ENCODE results near the gene FNBP1. TPM values are rescaled to one million over a fixed set of nuclear protein-coding genes. Genes with fewer than 3 reads are reported as not detected.

Gene FNBP1
- polyA plus RNA-seq, 2 of the 4 experiments (the other 2 are of a cell fraction): 10.6 to 15.6 TPM

DNA sequence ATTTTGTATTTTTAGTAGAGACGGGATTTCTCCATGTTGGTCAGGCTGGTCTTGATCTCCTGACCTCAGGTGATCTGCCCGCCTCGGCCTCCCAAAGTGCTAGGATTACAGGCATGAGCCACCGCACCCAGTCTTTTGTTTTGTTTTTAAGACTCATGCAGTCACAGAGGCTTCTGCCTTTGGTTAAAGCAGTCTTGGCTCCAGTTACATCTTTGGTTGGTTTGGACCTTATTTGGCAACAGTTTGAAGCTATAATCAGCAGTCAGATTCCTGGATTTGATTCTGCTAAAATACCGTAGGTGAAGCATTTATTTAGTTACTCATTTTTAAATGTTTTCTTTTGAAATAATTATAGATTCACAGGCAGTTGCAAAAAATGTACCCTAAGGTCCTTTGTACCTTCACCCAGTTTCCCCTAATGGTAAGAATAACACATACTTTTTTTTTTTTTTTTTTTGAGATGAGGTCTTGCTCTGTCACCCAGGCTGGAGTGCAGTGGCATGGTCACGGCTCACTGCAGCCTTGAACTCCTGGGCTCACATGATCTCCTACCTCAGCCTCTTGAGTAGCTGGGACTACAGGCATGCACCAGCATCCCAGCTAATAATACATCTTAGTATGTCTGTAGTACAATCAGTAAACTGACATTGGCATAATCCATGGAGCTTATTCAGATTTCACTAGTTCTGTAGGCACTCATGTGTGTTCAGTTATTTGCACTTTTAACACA is 192.0 kb downstream of the FNBP1 start:
- ATAC-seq (no peak), FAIRE-seq (no peak), DNase-seq (ENCODE audit: low read depth in 1 of 2, low spot score in 1 of 2) (no peak)
- Histone ChIP-seq H3K4me2 (no peak overlapping the region), H3K4me3 (no peak overlapping the region), H3K4me1 (no peaks in the 10 kb centered on the region), H3K27ac (no peak overlapping the region), H3K9me3 (no peaks in the 10 kb centered on the region)
- TF ChIP-seq NPAS2 (CRISPR knock-in tag; IDR thresholded peaks at IDR 0.05; ENCODE audit: borderline replicate concordance) (no peak), NR3C1 (IDR thresholded peaks at IDR 0.05) (no peak), TFCP2L1 (CRISPR knock-in tag; IDR thresholded peaks at IDR 0.05) (no peak), BHLHE40 (IDR thresholded peaks at IDR 0.05; ENCODE audit: low read depth, low read length) (no peak)
- TF ChIP-seq, protein P1, sequence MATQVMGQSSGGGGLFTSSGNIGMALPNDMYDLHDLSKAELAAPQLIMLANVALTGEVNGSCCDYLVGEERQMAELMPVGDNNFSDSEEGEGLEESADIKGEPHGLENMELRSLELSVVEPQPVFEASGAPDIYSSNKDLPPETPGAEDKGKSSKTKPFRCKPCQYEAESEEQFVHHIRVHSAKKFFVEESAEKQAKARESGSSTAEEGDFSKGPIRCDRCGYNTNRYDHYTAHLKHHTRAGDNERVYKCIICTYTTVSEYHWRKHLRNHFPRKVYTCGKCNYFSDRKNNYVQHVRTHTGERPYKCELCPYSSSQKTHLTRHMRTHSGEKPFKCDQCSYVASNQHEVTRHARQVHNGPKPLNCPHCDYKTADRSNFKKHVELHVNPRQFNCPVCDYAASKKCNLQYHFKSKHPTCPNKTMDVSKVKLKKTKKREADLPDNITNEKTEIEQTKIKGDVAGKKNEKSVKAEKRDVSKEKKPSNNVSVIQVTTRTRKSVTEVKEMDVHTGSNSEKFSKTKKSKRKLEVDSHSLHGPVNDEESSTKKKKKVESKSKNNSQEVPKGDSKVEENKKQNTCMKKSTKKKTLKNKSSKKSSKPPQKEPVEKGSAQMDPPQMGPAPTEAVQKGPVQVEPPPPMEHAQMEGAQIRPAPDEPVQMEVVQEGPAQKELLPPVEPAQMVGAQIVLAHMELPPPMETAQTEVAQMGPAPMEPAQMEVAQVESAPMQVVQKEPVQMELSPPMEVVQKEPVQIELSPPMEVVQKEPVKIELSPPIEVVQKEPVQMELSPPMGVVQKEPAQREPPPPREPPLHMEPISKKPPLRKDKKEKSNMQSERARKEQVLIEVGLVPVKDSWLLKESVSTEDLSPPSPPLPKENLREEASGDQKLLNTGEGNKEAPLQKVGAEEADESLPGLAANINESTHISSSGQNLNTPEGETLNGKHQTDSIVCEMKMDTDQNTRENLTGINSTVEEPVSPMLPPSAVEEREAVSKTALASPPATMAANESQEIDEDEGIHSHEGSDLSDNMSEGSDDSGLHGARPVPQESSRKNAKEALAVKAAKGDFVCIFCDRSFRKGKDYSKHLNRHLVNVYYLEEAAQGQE (IDR thresholded peaks at IDR 0.05): no peak
- WGBS (ENCODE audit: missing lambda C conversion rate): 85% methylated on average over 6 of the region's 6 CpGs
- CTCF ChIA-PET: interaction anchor here (1.1 to 1.5 kb wide), 3 partner anchors 11 to 35 kb away, joined by 3 read pairs; no protein-coding TSS in a partner anchor
- POLR2A ChIA-PET: no interaction called here

DNA sequence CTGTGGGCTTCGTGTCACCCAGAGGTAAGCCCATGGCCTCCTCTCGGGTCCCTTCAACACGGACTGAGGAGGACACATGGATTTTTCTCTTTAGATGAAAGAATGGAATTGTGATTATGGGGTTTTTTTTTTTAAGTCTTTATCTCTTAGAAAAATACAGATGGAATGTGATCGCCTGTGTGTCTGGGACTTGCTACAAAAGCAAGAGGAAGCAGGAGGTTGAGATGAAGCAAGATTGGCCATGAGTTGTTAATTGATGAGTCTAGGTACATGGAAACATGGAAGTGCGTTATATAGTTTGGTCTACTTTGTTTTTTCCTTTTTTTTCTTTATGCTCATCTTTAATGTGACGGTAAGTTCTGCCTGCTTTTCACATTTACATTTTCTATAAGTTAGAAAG is 193.1 kb downstream of the FNBP1 start:
- no peaks in the 10 kb centered on the region for H3K9me3 ChIP-seq
- TF ChIP-seq, protein P2, sequence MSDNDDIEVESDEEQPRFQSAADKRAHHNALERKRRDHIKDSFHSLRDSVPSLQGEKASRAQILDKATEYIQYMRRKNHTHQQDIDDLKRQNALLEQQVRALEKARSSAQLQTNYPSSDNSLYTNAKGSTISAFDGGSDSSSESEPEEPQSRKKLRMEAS (IDR thresholded peaks at IDR 0.05): no peak
- no peak for TF ChIP-seq NFE2L2 (conservative IDR thresholded peaks at IDR 0.05; ENCODE audit: low read length)
- TF ChIP-seq CBX8 (IDR thresholded peaks at IDR 0.05): no peak
- TF ChIP-seq, protein P1 (IDR thresholded peaks at IDR 0.05): no peak
- TF ChIP-seq SMC3 (IDR thresholded peaks at IDR 0.05): no peak
- POLR2A ChIA-PET: no interaction called here
- H3K4me3 ChIP-seq: no peak overlapping the region
- CTCF ChIA-PET: interaction anchor here (1.4 to 1.5 kb wide), 2 partner anchors 11 to 250 kb away, joined by 3 to 5 read pairs; no protein-coding TSS in a partner anchor
- ATAC-seq: no peak
- FAIRE-seq: no peak
- H3K4me1 ChIP-seq: no peaks in the 10 kb centered on the region
- no peak overlapping the region for H3K27ac ChIP-seq
- H3K4me2 ChIP-seq: no peak overlapping the region
- no peak for DNase-seq (ENCODE audit: low read depth in 1 of 2, low spot score in 1 of 2)
- WGBS (ENCODE audit: missing lambda C conversion rate): 73% methylated on average over 6 of the region's 6 CpGs

DNA sequence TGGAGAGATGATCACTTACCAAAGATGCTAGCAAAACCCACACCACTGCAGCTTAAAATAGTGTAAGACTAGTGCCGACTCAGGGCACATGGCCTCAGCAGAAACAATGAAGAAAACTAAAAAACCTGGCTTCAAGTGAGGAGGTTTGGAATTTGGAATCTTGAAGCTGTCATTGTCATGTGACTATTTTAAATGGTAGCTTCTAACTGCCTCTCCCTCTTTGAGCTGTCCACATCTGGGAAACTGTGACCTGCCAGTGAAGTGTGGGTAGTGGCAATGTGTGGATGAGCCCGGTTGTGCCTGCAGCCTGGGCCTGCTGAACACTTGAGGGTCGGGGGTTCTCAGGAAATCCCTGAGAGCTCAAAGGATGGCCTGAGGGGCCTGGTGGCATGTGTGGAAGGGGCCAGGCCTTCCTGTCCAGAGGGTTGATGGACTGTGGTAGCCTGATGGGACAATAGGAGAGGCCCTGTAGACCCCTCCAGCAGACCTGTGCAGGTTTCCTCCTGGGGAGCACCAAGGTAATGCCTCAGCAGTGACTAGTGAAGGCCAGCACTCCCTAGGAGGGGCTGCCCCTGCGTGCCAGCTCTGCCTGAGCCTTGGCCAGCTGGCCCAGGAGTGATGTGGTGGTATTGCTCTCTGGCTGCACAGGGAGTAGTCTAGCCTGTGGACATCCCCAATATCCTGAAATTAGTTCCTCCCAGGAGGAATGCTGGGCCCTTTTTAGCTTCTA is 194.1 kb downstream of the FNBP1 start:
- H3K4me2 ChIP-seq: no peak overlapping the region
- H3K4me3 ChIP-seq: no peak overlapping the region
- no peaks in the 10 kb centered on the region for H3K9me3 ChIP-seq
- ChIA-PET CTCF (interaction anchor here (0.6 to 1.5 kb wide), 5 partner anchors 10 to 717 kb away, joined by 3 to 5 read pairs (median 3); no protein-coding TSS in a partner anchor), POLR2A (no interaction called here)
- DNase-seq (ENCODE audit: low read depth in 1 of 2, low spot score in 1 of 2): no peak
- H3K27ac ChIP-seq: no peak overlapping the region
- FAIRE-seq: no peak
- WGBS (ENCODE audit: missing lambda C conversion rate): 76% methylated on average over 4 of the region's 4 CpGs
- no peaks in the 10 kb centered on the region for H3K4me1 ChIP-seq
- peak; percentile 13 to 34; a peak in 4 of 6 replicates for ATAC-seq
- TF ChIP-seq HEYL (CRISPR knock-in tag; IDR thresholded peaks at IDR 0.05): no peak
- no peak for TF ChIP-seq EHF (CRISPR knock-in tag; IDR thresholded peaks at IDR 0.05)
- TF ChIP-seq, protein P3, sequence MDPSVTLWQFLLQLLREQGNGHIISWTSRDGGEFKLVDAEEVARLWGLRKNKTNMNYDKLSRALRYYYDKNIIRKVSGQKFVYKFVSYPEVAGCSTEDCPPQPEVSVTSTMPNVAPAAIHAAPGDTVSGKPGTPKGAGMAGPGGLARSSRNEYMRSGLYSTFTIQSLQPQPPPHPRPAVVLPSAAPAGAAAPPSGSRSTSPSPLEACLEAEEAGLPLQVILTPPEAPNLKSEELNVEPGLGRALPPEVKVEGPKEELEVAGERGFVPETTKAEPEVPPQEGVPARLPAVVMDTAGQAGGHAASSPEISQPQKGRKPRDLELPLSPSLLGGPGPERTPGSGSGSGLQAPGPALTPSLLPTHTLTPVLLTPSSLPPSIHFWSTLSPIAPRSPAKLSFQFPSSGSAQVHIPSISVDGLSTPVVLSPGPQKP (IDR thresholded peaks at IDR 0.05; ENCODE audit: low read depth, low read length): no peak
- no peak for TF ChIP-seq MYC (IDR thresholded peaks at IDR 0.05; ENCODE audit: borderline replicate concordance, low read length)
- TF ChIP-seq HOXA7 (CRISPR knock-in tag; IDR thresholded peaks at IDR 0.05): no peak
- no peak for TF ChIP-seq CBX8 (IDR thresholded peaks at IDR 0.05)
- no peak for TF ChIP-seq NPAS2 (CRISPR knock-in tag; IDR thresholded peaks at IDR 0.05; ENCODE audit: borderline replicate concordance)
- no peak for TF ChIP-seq ZNF302 (CRISPR knock-in tag; IDR thresholded peaks at IDR 0.05)
- TF ChIP-seq ZSCAN20 (CRISPR knock-in tag; IDR thresholded peaks at IDR 0.05): no peak
- no peak for TF ChIP-seq KDM1A (IDR thresholded peaks at IDR 0.05; ENCODE audit: low read depth)
- TF ChIP-seq, protein P1 (IDR thresholded peaks at IDR 0.05): no peak
- TF ChIP-seq ZC3H11A (IDR thresholded peaks at IDR 0.05): no peak
